ENCODE data around the gene FARP1.

Gene FARP1

GRCh38 chr13:98496966-98497365 is 354.1 kb downstream of the FARP1 start:
- Histone ChIP-seq H4K20me1 (peaks cover 99% of the 10 kb centered on the region), H3K4me2 (peak overlapping the region; percentile 21; the same call in 1 of the 2 replicates), H3K4me1 (peaks cover 41% of the 10 kb centered on the region), H3K9ac (no peak overlapping the region), H3K36me3 (peaks cover 36% of the 10 kb centered on the region), H3K9me3 (no peaks in the 10 kb centered on the region), H3K4me3 (no peak overlapping the region), H3K27me3 (no peaks in the 10 kb centered on the region), H3K27ac (no peak overlapping the region)
- TF ChIP-seq Cebpa-rat (IDR thresholded peaks at IDR 0.05): no peak

DNA sequence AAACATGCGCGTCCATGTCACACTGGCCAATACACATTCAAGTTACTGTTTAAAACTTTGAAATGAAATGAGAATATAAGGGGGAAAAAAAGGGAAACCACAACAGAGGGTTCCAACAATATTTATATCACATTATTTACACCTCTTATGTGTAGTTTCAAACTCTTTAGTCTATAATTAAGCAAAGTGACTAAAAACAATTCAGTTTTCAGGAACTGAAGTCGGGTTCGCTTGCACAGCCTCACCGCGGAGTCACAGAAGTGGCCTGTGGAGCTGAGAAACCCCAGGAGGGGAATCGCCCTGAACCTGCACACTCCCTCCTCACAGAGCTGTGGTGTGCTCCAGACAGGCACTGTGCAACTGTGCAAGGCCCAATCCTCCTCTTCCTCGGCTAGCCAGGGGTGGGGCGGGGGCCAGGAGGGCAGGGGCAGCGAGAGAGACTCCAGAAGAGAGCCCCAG is 358.1 kb downstream of the FARP1 start:
- Histone ChIP-seq H3K27me3 (no peaks in the 10 kb centered on the region), H3K4me1 (peaks cover 59% of the 10 kb centered on the region), H3K36me3 (peaks cover 54% of the 10 kb centered on the region), H3K4me2 (peak overlapping the region; percentile 33; the same call in 1 of the 2 replicates), H3K27ac (no peak overlapping the region), H3K9me3 (no peaks in the 10 kb centered on the region), H3K9ac (no peak overlapping the region), H4K20me1 (peaks cover 100% of the 10 kb centered on the region), H3K4me3 (no peak overlapping the region)
- no peak for TF ChIP-seq Cebpa-rat (IDR thresholded peaks at IDR 0.05)

- Histone ChIP-seq H3K36me3 (peaks cover 61% of the 10 kb centered on the region), H3K4me2 (peak overlapping the region; percentile 34)
Observed at GRCh38 chr13:98503175-98504028, 360.5 kb downstream of the FARP1 start.

DNA sequence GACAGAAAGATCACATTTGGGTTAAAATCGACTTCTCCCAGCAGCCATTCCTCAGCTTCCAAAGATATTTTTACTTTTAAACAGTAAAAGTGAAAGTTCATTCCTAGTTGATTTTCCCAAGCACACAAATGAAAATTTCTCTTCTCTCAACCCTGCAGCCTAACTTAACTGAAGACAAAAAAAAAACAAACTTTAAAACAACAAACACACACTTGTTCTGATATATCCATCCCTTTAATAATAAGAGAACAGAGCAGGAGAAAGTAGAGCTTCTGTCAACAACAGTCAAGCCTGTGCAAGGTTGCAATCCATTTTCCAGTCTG is 361.1 kb downstream of the FARP1 start:
- Histone ChIP-seq H3K27me3 (no peaks in the 10 kb centered on the region), H3K4me2 (peak overlapping the region; percentile 34), H3K9me3 (no peaks in the 10 kb centered on the region), H3K4me1 (peaks cover 40% of the 10 kb centered on the region), H3K4me3 (no peak overlapping the region), H4K20me1 (peaks cover 100% of the 10 kb centered on the region), H3K9ac (no peak overlapping the region), H3K27ac (no peak overlapping the region), H3K36me3 (peaks cover 59% of the 10 kb centered on the region)
- TF ChIP-seq Cebpa-rat (IDR thresholded peaks at IDR 0.05): no peak

More at GRCh38 chr13:98503175-98504028, 360.5 kb downstream of the FARP1 start:
- Histone ChIP-seq H3K27me3 (no peaks in the 10 kb centered on the region), H3K27ac (no peak overlapping the region), H3K9ac (no peak overlapping the region), H3K4me3 (no peak overlapping the region), H4K20me1 (peaks cover 100% of the 10 kb centered on the region), H3K9me3 (no peaks in the 10 kb centered on the region), H3K4me1 (peaks cover 39% of the 10 kb centered on the region)
- no peak for TF ChIP-seq Cebpa-rat (IDR thresholded peaks at IDR 0.05)

- peaks cover 55% of the 10 kb centered on the region for H3K36me3 ChIP-seq
- H3K4me3 ChIP-seq: no peak overlapping the region
- H3K27me3 ChIP-seq: no peaks in the 10 kb centered on the region
- peaks cover 99% of the 10 kb centered on the region for H4K20me1 ChIP-seq
- peak overlapping the region; percentile 34 for H3K4me2 ChIP-seq
- H3K9me3 ChIP-seq: no peaks in the 10 kb centered on the region
- H3K27ac ChIP-seq: no peak overlapping the region
- H3K9ac ChIP-seq: no peak overlapping the region
- no peak for TF ChIP-seq Cebpa-rat (IDR thresholded peaks at IDR 0.05)
- peaks cover 45% of the 10 kb centered on the region for H3K4me1 ChIP-seq
Observed at GRCh38 chr13:98504371-98504963, 361.6 kb downstream of the FARP1 start.
